Nephron progenitor cell (in vitro differentiated cells): ENCODE measurements around the gene SKOR2.
A peak's percentile ranks its signal among the peaks of the same experiment; 100 is the strongest.

ENCODE experiments used
- DNase-seq: peaks from one replicate; pipeline ENCODE4 v3.0.0; 2021
- H3K27ac Mint-ChIP-seq: 2 replicates; pipeline ENCODE4 v1.8.0; 2021; ENCODE audit warnings: mild to moderate bottlenecking, moderate library complexity, mixed read lengths
- H3K27me3 Mint-ChIP-seq: 2 replicates; pipeline ENCODE4 v1.8.0; 2021; ENCODE audit warnings: mild to moderate bottlenecking, low read depth, mixed read lengths; ENCODE audit not compliant: poor library complexity
- H3K36me3 Mint-ChIP-seq: 2 replicates; pipeline ENCODE4 v1.8.0; 2021; ENCODE audit warnings: low read depth, mixed read lengths
- H3K4me1 Mint-ChIP-seq: 2 replicates; pipeline ENCODE4 v1.8.0; 2021; ENCODE audit warnings: mixed read lengths
- H3K4me3 Mint-ChIP-seq: 2 replicates; pipeline ENCODE4 v1.8.0; 2021; ENCODE audit warnings: mild to moderate bottlenecking, moderate library complexity, mixed read lengths
- H3K9me3 Mint-ChIP-seq: 2 replicates; pipeline ENCODE4 v1.8.0; 2021; ENCODE audit warnings: mild to moderate bottlenecking, moderate library complexity, mixed read lengths
- CTCF ChIP-seq: fragments of 200-600 bp; sonication (generic); IDR thresholded peaks from 2 replicates; pipeline ENCODE4 v1.5.0; 2021; ENCODE audit warnings: antibody characterized with exemption

The SKOR2 gene

GRCh38 chr18:47175898-47176575 lies 75.4 kb downstream of the SKOR2 start, which contains the start of gene IER3IP1:
TSS of gene IER3IP1 (minus strand) at chr18:47176364. CDS start at chr18:47176277, 87 bp downstream.
- peaks cover 4% of the 10 kb centered on the region for H3K9me3 Mint-ChIP-seq
- no peak within 1 kb of the TSS for H3K4me3 Mint-ChIP-seq
- no peaks in the 10 kb centered on the region for H3K36me3 Mint-ChIP-seq
- TF ChIP-seq CTCF, result no peak
- peak within 1 kb of the TSS; percentile 87 for H3K27ac Mint-ChIP-seq
- DNase-seq, result peak; percentile 92
- peaks cover 25% of the 10 kb centered on the region for H3K27me3 Mint-ChIP-seq
- H3K4me1 Mint-ChIP-seq, result no peaks in the 10 kb centered on the region

- H3K36me3 Mint-ChIP-seq, result no peaks in the 10 kb centered on the region
- H3K4me1 Mint-ChIP-seq, result no peaks in the 10 kb centered on the region
- peak; percentile 28 for DNase-seq
- H3K27ac Mint-ChIP-seq, result peak overlapping the region; percentile 87
- no peak for TF ChIP-seq CTCF
- no peaks in the 10 kb centered on the region for H3K9me3 Mint-ChIP-seq
- H3K4me3 Mint-ChIP-seq, result no peak overlapping the region
- peaks cover 21% of the 10 kb centered on the region for H3K27me3 Mint-ChIP-seq
Measured at GRCh38 chr18:47175283-47175897, 76.1 kb downstream of the SKOR2 start.

GRCh38 chr18:47174545-47175116 lies 76.8 kb downstream of the SKOR2 start:
- TF ChIP-seq CTCF, result no peak
- no peak overlapping the region for H3K27ac Mint-ChIP-seq
- H3K4me3 Mint-ChIP-seq, result no peak overlapping the region
- H3K36me3 Mint-ChIP-seq, result no peaks in the 10 kb centered on the region
- no peaks in the 10 kb centered on the region for H3K9me3 Mint-ChIP-seq
- peaks cover 20% of the 10 kb centered on the region for H3K27me3 Mint-ChIP-seq
- no peaks in the 10 kb centered on the region for H3K4me1 Mint-ChIP-seq
- DNase-seq, result no peak

GRCh38 chr18:47172476-47172875 lies 79.0 kb downstream of the SKOR2 start:
- H3K27ac Mint-ChIP-seq, result no peak overlapping the region
- no peaks in the 10 kb centered on the region for H3K36me3 Mint-ChIP-seq
- TF ChIP-seq CTCF, result no peak
- peaks cover 4% of the 10 kb centered on the region for H3K4me1 Mint-ChIP-seq
- no peaks in the 10 kb centered on the region for H3K9me3 Mint-ChIP-seq
- H3K27me3 Mint-ChIP-seq, result peaks cover 14% of the 10 kb centered on the region
- no peak for DNase-seq
- H3K4me3 Mint-ChIP-seq, result no peak overlapping the region

- DNase-seq, result no peak
- TF ChIP-seq CTCF, result no peak
- H3K27me3 Mint-ChIP-seq, result peaks cover 7% of the 10 kb centered on the region
- H3K4me1 Mint-ChIP-seq, result peaks cover 33% of the 10 kb centered on the region
- no peaks in the 10 kb centered on the region for H3K9me3 Mint-ChIP-seq
- H3K4me3 Mint-ChIP-seq, result no peak overlapping the region
- no peaks in the 10 kb centered on the region for H3K36me3 Mint-ChIP-seq
- H3K27ac Mint-ChIP-seq, result no peak overlapping the region
Measured at GRCh38 chr18:47168913-47169312, 82.5 kb downstream of the SKOR2 start.
